Cardiac muscle cell (in vitro differentiated cells and primary cell): ENCODE results near the gene DHX15. TPM values are rescaled to one million over a fixed set of nuclear protein-coding genes. Genes with fewer than 3 reads are reported as not detected.
"Not testable (repeated sequence)": the region's sequence is repeated elsewhere in the genome, so short reads cannot be mapped to it uniquely, and the experiment has no call there.

Experiments
- DNase-seq, 2 donors: peaks; one replicate each; pipeline versions ENCODE4 v3.0.0 to v3.0.0-alpha.2; 2010 to 2017; ENCODE audit warnings: low read depth in 1 of 2, low spot score in 1 of 2
- H3K27ac ChIP-seq: fragments of 200-600 bp; sonication (generic); 2 replicates; pipeline ENCODE4 v1.5.1; 2016
- H3K27me3 ChIP-seq: fragments of 200-600 bp; sonication (generic); 2 replicates; pipeline ENCODE4 v1.6.0; 2016; ENCODE audit warnings: control low read depth
- H3K36me3 ChIP-seq: fragments of 200-600 bp; sonication (generic); 2 replicates; pipeline ENCODE4 v1.5.1; 2016; ENCODE audit warnings: control low read depth
- H3K4me1 ChIP-seq: fragments of 200-600 bp; sonication (generic); 2 replicates; pipeline ENCODE4 v1.8.1; 2017; ENCODE audit warnings: low read depth, mild to moderate bottlenecking, mixed run types
- H3K4me3 ChIP-seq: fragments of 200-600 bp; sonication (generic); 2 replicates; pipeline ENCODE4 v1.5.1; 2016; ENCODE audit warnings: mild to moderate bottlenecking
- H3K9me3 ChIP-seq: fragments of 200-600 bp; sonication (generic); 2 replicates; pipeline ENCODE4 v1.5.1; 2017; ENCODE audit warnings: low read depth, mild to moderate bottlenecking, control low read depth
- CTCF ChIP-seq: IDR thresholded peaks from 2 replicates; pipeline ENCODE4 v1.5.1; 2012; ENCODE audit warnings: low read depth, mild to moderate bottlenecking, low read length
- polyA plus RNA-seq: library from polyadenylated mRNA; unstranded; fragments of >200 nt; fragmentation: Nextera tagmentation; extraction: Ambion mirVana; gene quantifications from 2 replicates; pipeline ENCODE4 v1.2.1, GENCODE V29; 2016
- total RNA-seq: library from RNA; depleted of rRNA; stranded (reverse); fragments of >200 nt; gene quantifications from 2 replicates; pipeline ENCODE4 v1.2.3, GENCODE V29; 2016

The DHX15 gene
- total and polyA plus RNA-seq, 2 experiments from 2014 or later = 78.4 to 109 TPM

- H3K27ac ChIP-seq = no peak overlapping the region
- TF ChIP-seq CTCF = no peak
- no peaks in the 10 kb centered on the region for H3K27me3 ChIP-seq
- no peak for DNase-seq
- H3K4me1 ChIP-seq = no peaks in the 10 kb centered on the region
- H3K4me3 ChIP-seq = no peak overlapping the region
- no peaks in the 10 kb centered on the region for H3K9me3 ChIP-seq
- no peaks in the 10 kb centered on the region for H3K36me3 ChIP-seq
These were observed 72.8 kb downstream of the DHX15 start for GRCh38 chr4:24511371-24512063.

GRCh38 chr4:24510091-24510490 is 74.3 kb downstream of the DHX15 start:
- Histone ChIP-seq H3K27me3 (no peaks in the 10 kb centered on the region), H3K4me3 (no peak overlapping the region), H3K27ac (no peak overlapping the region), H3K4me1 (no peaks in the 10 kb centered on the region), H3K9me3 (no peaks in the 10 kb centered on the region), H3K36me3 (no peaks in the 10 kb centered on the region)
- TF ChIP-seq CTCF = no peak
- DNase-seq = no peak

- Histone ChIP-seq H3K27me3 (no peaks in the 10 kb centered on the region), H3K36me3 (no peaks in the 10 kb centered on the region), H3K9me3 (no peaks in the 10 kb centered on the region), H3K4me3 (no peak overlapping the region), H3K4me1 (no peaks in the 10 kb centered on the region), H3K27ac (no peak overlapping the region)
- no peak for DNase-seq
- TF ChIP-seq CTCF = no peak
These were observed 75.8 kb downstream of the DHX15 start for GRCh38 chr4:24508541-24508940.

GRCh38 chr4:24507439-24507838 is 76.9 kb downstream of the DHX15 start:
- no peak for TF ChIP-seq CTCF
- no peak overlapping the region for H3K4me3 ChIP-seq
- no peaks in the 10 kb centered on the region for H3K36me3 ChIP-seq
- no peaks in the 10 kb centered on the region for H3K9me3 ChIP-seq
- no peak overlapping the region for H3K27ac ChIP-seq
- no peak for DNase-seq
- H3K27me3 ChIP-seq = no peaks in the 10 kb centered on the region
- H3K4me1 ChIP-seq = no peaks in the 10 kb centered on the region

- H3K4me3 ChIP-seq, H3K27me3 ChIP-seq, H3K36me3 ChIP-seq, DNase-seq, H3K9me3 ChIP-seq, H3K4me1 ChIP-seq, H3K27ac ChIP-seq: not testable (repeated sequence)
These were observed 81.3 kb downstream of the DHX15 start for GRCh38 chr4:24503090-24503489.

GRCh38 chr4:24497221-24497620 is 87.1 kb downstream of the DHX15 start:
- Histone ChIP-seq H3K4me3 (no peak overlapping the region), H3K4me1 (no peaks in the 10 kb centered on the region), H3K36me3 (no peaks in the 10 kb centered on the region), H3K9me3 (no peaks in the 10 kb centered on the region), H3K27me3 (no peaks in the 10 kb centered on the region), H3K27ac (no peak overlapping the region)
- TF ChIP-seq CTCF = no peak
- no peak for DNase-seq
